ACC112 (cell line): Measurements from ENCODE around the gene LARP6.
"Not testable (repeated sequence)": the region's sequence is repeated elsewhere in the genome, so short reads cannot be mapped to it uniquely, and the experiment has no call there.

Experiments
- H2AFZ ChIP-seq: fragments of 200-600 bp; sonication (generic); one replicate; pipeline ENCODE4 v1.6.0; 2017; ENCODE audit warnings: antibody characterized with exemption, low read length; ENCODE audit not compliant: unreplicated experiment
- H3K27ac ChIP-seq: fragments of 200-600 bp; sonication (generic); 2 replicates; pipeline ENCODE4 v1.5.1; 2014; ENCODE audit warnings: low read depth, mild to moderate bottlenecking, antibody characterized with exemption, low read length, moderate library complexity
- H3K27me3 ChIP-seq: fragments of 200-600 bp; sonication (generic); 2 replicates; pipeline ENCODE4 v1.6.1; 2014; ENCODE audit warnings: mild to moderate bottlenecking, antibody characterized with exemption, low read length, moderate library complexity, mixed read lengths; ENCODE audit not compliant: insufficient read depth
- H3K36me3 ChIP-seq: fragments of 200-600 bp; sonication (generic); 2 replicates; pipeline ENCODE4 v1.6.1; 2016; ENCODE audit warnings: mild to moderate bottlenecking, antibody characterized with exemption, low read length, moderate library complexity, mixed read lengths; ENCODE audit not compliant: insufficient read depth
- H3K4me1 ChIP-seq: fragments of 200-600 bp; sonication (generic); one replicate; pipeline ENCODE4 v1.6.1; 2016; ENCODE audit warnings: low read length, mixed read lengths; ENCODE audit not compliant: insufficient read depth, unreplicated experiment, control insufficient read depth
- H3K4me3 ChIP-seq: fragments of 200-600 bp; sonication (generic); 2 replicates; pipeline ENCODE4 v1.5.1; 2014; ENCODE audit warnings: mild to moderate bottlenecking, low read depth, low read length
- H3K79me2 ChIP-seq: fragments of 200-600 bp; sonication (generic); one replicate; pipeline ENCODE4 v1.6.0; 2016; ENCODE audit warnings: low read length; ENCODE audit not compliant: control insufficient read depth, unreplicated experiment, insufficient read depth

LARP6 gene

DNA sequence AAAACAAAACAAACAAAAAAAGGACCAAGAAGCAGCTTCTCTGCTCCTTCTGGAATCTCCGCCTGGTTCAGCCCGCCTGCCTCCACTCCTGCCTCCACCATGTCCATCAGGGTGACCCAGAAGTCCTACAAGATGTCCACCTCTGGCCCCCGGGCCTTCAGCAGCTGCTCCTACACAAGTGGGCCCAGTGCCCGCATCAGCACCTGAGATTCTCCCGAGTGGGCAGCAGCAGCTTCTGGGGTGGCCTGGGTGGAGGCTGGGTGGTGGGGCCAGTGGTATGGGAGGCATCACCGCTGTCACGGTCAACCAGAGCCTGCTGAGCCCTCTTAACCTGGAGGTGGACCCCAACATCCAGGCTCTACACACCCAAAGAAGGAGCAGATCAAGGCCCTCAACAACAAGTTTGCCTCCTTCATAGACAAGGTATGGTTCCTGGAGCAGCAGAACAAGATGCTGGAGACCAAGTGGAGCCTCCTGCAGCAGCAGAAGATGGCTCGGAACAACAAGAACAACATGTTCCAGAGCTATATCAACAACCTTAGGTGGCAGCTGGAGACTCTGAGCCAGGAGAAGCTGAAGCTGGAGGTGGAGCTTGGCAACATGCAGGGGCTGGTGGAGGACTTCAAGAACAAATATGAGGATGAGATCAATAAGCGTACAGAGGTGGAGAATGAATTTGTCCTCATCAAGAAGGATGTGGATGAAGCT is 4.8 kb upstream of the LARP6 start:
- peaks cover 45% of the 10 kb centered on the region for H3K4me1 ChIP-seq
- H3K4me3 ChIP-seq, H2AFZ ChIP-seq, H3K36me3 ChIP-seq, H3K27ac ChIP-seq, H3K79me2 ChIP-seq, H3K27me3 ChIP-seq: not testable (repeated sequence)

DNA sequence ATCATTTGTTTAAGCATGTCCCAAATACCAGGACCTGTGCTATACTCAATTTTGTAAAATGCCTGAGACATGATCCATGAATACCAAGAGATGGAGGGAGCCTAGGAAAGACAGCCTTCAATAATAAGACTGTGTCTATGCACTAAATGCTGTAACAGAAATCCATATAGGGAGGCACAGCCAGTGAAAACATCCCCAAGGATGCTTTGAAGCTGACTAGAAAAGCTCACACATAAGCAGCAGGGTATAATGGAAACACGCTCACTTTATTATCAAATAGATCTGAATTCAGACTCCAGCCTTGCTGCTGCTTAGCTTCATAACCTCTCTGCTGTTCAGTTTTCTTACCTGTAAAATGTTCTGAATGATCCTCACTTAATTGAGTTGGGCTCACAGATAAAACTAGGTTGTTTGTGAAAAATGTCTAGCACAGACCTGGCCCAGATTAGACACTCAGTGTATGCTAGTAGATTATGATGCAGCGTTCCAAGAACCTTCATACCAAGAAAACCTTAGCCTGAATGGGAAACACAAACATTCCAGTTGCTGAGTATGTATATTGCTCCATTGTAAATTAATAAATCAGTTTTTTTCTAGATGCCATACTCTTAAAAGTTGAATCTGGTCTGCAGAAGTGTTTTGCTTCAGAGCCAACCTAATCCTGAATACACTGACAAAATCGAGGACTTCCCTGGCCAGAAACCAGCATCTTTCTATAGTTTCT is 3.8 kb upstream of the LARP6 start:
- Histone ChIP-seq H2AFZ (no peak overlapping the region), H3K27ac (peak overlapping the region; percentile 79), H3K4me3 (no peak overlapping the region), H3K79me2 (peaks cover 8% of the 10 kb centered on the region), H3K27me3 (no peaks in the 10 kb centered on the region), H3K4me1 (peaks cover 35% of the 10 kb centered on the region), H3K36me3 (no peaks in the 10 kb centered on the region)

DNA sequence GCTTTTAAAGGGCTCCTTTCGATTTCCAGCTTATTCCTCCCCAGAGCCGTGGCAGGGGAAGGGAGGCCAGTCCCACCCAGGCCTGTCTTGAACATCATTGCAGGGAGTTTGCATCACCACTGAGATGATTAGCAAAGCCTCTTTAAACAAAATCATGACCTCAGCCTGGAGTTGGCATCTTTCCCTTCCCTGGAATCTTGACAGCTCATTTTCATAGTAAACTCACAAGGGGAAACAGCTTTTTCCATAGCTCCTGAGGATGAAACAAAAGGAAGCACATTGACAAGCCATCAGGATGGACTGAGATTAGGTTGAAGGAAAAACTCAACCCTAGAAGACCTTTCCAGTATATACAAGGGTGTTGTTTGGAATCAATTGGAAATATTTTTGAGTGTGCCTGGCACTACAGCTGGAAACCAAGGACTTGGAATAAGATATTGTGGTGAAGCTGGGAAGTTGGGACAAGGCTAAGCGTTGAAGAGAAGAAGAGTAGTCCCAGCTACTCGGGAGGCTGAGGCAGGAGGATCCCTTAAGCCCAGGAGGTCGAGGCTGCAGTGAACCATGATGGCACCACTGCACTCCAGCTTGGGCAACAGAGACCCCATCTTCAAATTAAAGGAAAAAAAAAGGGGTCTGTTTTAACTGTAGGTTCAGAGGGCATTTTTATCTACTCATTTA is 3.1 kb upstream of the LARP6 start:
- Histone ChIP-seq H2AFZ (no peak overlapping the region), H3K4me3 (peak overlapping the region; percentile 62), H3K79me2 (peaks cover 14% of the 10 kb centered on the region), H3K27me3 (no peaks in the 10 kb centered on the region), H3K4me1 (peaks cover 36% of the 10 kb centered on the region), H3K27ac (peak overlapping the region; percentile 79), H3K36me3 (no peaks in the 10 kb centered on the region)

DNA sequence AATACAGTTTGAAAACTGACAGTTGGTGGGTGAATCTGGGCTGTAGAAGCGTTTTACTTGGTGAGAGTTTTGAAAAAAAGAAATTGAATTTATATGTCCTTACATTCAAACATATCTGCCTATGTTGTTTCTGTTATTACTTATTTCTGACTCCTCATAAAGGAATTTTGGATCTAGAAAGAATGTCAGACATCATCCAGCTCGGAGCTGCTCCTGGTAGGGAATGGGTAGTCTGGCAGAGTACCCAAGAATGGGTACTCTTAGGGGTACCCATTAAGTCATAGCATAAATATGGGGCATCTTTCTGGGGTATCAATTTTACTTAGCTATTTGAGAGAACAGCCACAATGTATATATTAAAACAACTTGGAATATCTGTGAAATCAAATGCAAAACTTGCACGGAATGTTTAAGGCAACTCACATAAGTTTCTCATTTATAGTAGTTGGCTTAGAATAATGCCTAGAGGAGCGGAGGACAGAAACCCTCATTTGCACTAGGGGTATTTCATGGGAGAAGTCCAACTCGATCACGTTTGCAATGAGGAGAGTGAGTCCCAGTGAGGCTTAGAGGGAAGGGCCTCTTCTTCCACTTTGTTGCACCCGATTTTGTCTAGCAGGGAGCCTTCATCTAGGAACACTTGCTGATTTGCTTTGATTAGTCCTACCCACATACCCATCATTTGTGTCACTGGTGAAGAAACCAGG is 2.4 kb upstream of the LARP6 start:
- Histone ChIP-seq H3K4me1 (peaks cover 41% of the 10 kb centered on the region), H3K36me3 (peaks cover 5% of the 10 kb centered on the region), H3K27me3 (no peaks in the 10 kb centered on the region), H3K79me2 (peaks cover 21% of the 10 kb centered on the region), H3K27ac (peak overlapping the region; percentile 79), H3K4me3 (peak overlapping the region; percentile 62), H2AFZ (peak overlapping the region; percentile 42)

DNA sequence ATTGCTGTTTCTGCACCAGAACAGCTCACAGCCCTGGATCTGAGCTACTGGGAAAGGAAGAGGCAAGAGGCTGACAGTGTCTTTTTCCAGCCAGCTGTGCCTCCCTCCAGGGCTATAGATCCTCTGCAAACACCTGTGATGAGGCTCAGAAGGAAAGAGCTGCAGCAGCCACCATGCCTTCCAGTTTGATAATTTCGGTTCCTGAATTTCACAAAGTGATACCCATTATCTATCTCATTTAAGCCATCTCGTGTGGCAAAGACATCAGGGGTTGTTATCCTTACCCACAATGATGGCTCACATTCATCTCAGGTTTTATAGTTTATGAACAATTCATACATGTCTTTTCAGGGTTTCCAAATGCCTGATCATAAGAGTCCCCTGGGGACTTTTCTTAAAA is 1.8 kb upstream of the LARP6 start:
- Histone ChIP-seq H3K36me3 (peaks cover 11% of the 10 kb centered on the region), H3K4me3 (peak overlapping the region; percentile 62), H3K79me2 (peaks cover 26% of the 10 kb centered on the region), H3K27me3 (no peaks in the 10 kb centered on the region), H3K4me1 (peaks cover 41% of the 10 kb centered on the region), H2AFZ (peak overlapping the region; percentile 42), H3K27ac (peak overlapping the region; percentile 79)

DNA sequence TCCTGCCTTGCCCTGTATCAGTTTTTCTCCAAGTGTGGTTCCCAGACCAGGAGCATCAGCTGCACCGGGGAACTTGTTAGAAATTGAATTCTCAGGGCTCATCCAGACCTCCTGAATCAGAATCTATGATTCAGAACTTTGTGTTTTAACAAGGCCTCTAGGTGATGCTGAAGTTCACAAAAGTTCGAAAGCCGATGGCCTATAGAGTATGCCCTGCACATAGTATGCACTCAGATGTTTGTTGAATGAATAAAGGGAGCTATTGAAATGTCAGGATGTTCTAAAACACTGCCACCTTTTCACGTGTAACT is 664 bp upstream of the LARP6 start:
- Histone ChIP-seq H2AFZ (peak overlapping the region; percentile 90), H3K4me3 (peak overlapping the region; percentile 87), H3K27ac (peak overlapping the region; percentile 83), H3K36me3 (peaks cover 22% of the 10 kb centered on the region), H3K27me3 (no peaks in the 10 kb centered on the region), H3K4me1 (peaks cover 41% of the 10 kb centered on the region), H3K79me2 (peaks cover 38% of the 10 kb centered on the region)

DNA sequence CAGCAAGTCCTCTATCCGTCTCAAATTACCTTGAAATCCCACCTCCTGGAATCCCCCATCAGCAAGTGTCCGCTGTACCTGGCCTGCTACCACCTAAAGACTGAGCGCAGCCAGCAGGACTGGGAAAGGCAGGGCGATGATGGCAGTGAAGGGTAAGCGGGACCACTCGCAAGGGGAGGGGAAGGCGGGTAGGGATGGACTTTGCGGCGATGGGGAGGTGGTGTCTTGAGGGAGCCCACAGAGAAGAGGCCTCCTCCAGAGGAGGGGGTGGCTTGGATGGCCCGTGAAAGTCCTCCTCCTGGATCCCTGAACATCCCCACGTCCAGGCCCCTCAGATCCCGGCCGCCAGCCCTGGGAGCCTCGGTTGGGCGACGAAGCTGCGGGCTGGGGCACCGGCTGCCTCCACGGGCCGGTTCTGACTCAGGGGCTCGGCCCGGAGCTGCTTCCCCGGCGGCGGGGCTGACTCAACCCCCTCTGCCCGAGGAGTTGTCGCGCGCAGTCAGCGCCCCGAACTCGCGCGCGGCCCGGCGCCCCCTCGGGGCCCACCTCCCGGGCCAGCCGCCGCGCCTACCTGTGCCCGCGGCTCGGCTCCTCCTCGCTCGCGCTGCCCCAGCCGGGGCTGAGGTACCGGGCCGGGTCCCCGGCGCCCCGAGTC is 512 bp downstream of the LARP6 start:
- Histone ChIP-seq H3K27ac (peak overlapping the region; percentile 83), H3K4me3 (peak overlapping the region; percentile 87), H3K27me3 (no peaks in the 10 kb centered on the region), H3K4me1 (peaks cover 41% of the 10 kb centered on the region), H2AFZ (peak overlapping the region; percentile 88), H3K79me2 (peaks cover 41% of the 10 kb centered on the region), H3K36me3 (peaks cover 22% of the 10 kb centered on the region)

DNA sequence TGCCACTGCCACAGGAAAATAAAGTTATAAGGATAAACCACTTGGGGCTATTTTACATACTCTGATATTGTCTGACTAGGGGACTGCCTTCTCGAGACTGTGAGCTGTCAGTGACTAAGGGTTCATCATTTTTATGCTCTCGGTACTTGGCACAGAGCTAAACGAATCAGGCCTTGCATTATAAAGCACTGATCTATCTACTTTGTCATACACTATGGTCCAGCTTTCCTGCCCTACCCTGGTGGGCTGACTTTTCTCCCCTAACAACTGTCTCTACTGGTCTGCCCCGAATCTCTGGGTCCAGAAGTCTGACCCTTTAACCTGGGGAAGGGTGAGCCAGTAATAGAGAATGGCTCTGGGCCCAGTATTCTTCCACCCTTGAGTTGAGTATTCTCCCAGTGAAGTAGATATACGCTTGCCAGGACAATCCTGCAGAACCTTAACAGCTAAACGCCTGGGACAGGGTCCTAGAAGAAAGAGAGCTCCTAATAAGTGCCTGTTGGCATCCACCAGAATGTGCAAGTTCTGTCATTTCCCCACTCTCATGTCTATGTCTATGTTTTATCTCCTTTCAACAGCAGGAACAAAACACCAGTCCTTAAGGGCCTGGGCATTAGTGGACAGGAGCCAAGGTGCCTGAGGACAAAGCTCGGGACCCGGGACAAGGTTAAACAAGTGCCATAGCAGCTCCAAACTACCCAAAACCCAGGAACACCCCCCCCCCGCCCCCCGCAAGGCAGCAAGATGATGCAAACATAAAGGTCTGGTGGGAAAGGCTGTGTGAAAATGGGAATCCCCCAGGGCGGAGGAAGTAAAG is 1.2 kb downstream of the LARP6 start:
- no peaks in the 10 kb centered on the region for H3K27me3 ChIP-seq
- H3K4me3 ChIP-seq: peak overlapping the region; percentile 87
- H3K79me2 ChIP-seq: peaks cover 41% of the 10 kb centered on the region
- peak overlapping the region; percentile 83 for H3K27ac ChIP-seq
- H3K36me3 ChIP-seq: peaks cover 26% of the 10 kb centered on the region
- H2AFZ ChIP-seq: no peak overlapping the region
- H3K4me1 ChIP-seq: peaks cover 37% of the 10 kb centered on the region

DNA sequence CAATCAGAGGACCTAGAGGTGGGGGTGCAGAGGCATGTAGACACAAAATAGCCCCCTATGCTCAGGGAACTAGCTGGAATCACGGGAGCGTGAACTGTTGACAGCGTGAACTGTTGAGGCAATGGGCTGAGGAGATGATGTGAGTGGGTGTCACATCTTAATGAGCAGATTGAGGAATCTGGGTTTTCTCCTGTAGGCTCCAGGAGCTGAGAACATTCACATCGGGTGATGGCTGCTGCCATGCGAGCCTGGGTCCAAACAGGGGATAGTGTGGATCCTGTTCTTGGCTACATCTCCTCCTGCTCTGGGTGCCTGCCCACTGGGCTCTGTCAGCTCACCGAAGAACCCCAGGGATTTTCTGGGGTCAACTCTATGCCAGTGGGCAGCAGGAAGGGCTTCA is 2.1 kb downstream of the LARP6 start:
- peaks cover 26% of the 10 kb centered on the region for H3K36me3 ChIP-seq
- H3K27me3 ChIP-seq: no peaks in the 10 kb centered on the region

More for the DNA sequence above, 2.1 kb downstream of the LARP6 start:
- H2AFZ ChIP-seq: no peak overlapping the region
- peaks cover 44% of the 10 kb centered on the region for H3K79me2 ChIP-seq
- peaks cover 29% of the 10 kb centered on the region for H3K4me1 ChIP-seq
- H3K27ac ChIP-seq: peak overlapping the region; percentile 83
- H3K4me3 ChIP-seq: peak overlapping the region; percentile 87
